Mammary epithelial cell (primary cell): ENCODE data around the gene SLC25A26.

ENCODE experiments used
- CTCF ChIP-seq, 2 donors: IDR thresholded peaks in 1 of 2; conservative IDR thresholded peaks in 1 of 2; 2 replicates each; pipeline ENCODE4 v1.5.1; 2011 to 2012; ENCODE audit warnings: inconsistent platforms in 2 of 2, low read length in 2 of 2, mild to moderate bottlenecking in 2 of 2, control low read depth in 1 of 2, low read depth in 1 of 2; ENCODE audit not compliant: insufficient read depth in 1 of 2; ENCODE audit errors: extremely low read depth in 1 of 2
- EZH2 ChIP-seq: IDR thresholded peaks from 2 replicates; pipeline ENCODE4 v1.6.1; 2012; ENCODE audit warnings: low read length, inconsistent platforms, borderline replicate concordance

- TF ChIP-seq CTCF (conservative IDR thresholded peaks at IDR 0.05 in 1 of 2, IDR thresholded peaks at IDR 0.05 in 1 of 2; ENCODE audit: extremely low read depth in 1 of 2, insufficient read depth in 1 of 2, low read depth in 1 of 2, low read length in 2 of 2) (no peak), EZH2 (no peak)
Observed at GRCh38 chr3:66404903-66405700, 184.3 kb downstream of the SLC25A26 start.
